ENCODE data around the gene VSNL1. TPM values are rescaled to one million over a fixed set of nuclear protein-coding genes. Genes with fewer than 3 reads are reported as not detected.

The VSNL1 gene
- total and polyA plus RNA-seq, 12 donors: 7.2 to 51.1 (median 21.2) TPM

DNA sequence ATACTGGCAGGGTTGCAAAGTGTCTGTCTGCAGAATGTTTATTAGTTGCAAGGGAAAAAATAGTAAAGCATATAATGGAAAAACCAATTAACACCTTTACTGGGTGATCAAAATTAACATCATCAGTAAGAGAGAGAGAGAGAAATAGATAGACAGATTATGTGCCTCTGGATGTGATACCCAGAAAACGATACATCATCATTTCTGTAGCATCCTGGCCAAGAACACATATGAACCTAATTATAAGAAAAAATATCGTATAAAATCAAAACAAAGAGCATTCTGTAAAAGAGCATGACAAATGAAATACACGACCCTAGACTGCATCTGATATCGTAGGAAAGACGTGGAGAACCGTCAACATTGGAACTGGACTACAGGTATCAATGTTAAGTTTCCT is 148.5 kb downstream of the VSNL1 start:
- intact Hi-C loops (cut with DNase I): no loop called here
- no peaks in the 10 kb centered on the region for H3K27me3 ChIP-seq
- TF ChIP-seq, protein P1, sequence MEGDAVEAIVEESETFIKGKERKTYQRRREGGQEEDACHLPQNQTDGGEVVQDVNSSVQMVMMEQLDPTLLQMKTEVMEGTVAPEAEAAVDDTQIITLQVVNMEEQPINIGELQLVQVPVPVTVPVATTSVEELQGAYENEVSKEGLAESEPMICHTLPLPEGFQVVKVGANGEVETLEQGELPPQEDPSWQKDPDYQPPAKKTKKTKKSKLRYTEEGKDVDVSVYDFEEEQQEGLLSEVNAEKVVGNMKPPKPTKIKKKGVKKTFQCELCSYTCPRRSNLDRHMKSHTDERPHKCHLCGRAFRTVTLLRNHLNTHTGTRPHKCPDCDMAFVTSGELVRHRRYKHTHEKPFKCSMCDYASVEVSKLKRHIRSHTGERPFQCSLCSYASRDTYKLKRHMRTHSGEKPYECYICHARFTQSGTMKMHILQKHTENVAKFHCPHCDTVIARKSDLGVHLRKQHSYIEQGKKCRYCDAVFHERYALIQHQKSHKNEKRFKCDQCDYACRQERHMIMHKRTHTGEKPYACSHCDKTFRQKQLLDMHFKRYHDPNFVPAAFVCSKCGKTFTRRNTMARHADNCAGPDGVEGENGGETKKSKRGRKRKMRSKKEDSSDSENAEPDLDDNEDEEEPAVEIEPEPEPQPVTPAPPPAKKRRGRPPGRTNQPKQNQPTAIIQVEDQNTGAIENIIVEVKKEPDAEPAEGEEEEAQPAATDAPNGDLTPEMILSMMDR (IDR thresholded peaks at IDR 0.05): no peak
- TF ChIP-seq POLR2A (IDR thresholded peaks at IDR 0.05): no peak
- peaks cover 0 to 3% of the 10 kb centered on the region in 2 donors for H3K36me3 ChIP-seq (replicated peaks in 1 of 2)
- H3K27ac ChIP-seq: no peak overlapping the region
- DNase-seq: no peak
- 86 to 91% (median 87%) methylated on average over 6 of the region's 6 CpGs for WGBS, 4 donors
- no peaks in the 10 kb centered on the region for H3K9me3 ChIP-seq (replicated peaks in 1 of 3)
- H3K4me3 ChIP-seq: no peak overlapping the region
- no peaks in the 10 kb centered on the region for H3K4me1 ChIP-seq (replicated peaks in 1 of 2)

DNA sequence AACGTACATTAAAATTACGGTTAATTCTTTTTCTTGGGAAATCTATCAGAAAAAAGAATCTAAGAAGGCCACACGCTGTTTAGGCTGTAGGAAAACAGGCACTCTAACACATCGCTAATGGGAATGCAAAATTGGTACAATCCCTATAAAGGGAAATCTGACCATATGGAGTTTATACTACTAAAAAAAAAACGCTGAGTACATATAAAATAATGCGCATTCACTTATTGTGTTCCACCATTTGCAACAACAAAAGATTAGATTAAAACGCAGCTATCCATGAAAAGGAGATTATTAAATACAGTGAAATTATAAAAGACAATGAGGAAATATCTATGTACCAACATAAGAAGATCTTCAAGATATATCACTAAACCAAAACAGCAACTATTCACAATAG is 150.3 kb downstream of the VSNL1 start:
- WGBS, 4 donors: 95 to 98% (median 98%) methylated on average over 7 of the region's 7 CpGs
- TF ChIP-seq, protein P1 (IDR thresholded peaks at IDR 0.05): no peak
- TF ChIP-seq POLR2A (IDR thresholded peaks at IDR 0.05): no peak
- no peak overlapping the region for H3K4me3 ChIP-seq
- peaks cover 0 to 11% of the 10 kb centered on the region in 2 donors for H3K36me3 ChIP-seq (replicated peaks in 1 of 2)
- no peak for DNase-seq
- H3K9me3 ChIP-seq (replicated peaks in 1 of 3): no peaks in the 10 kb centered on the region
- no peaks in the 10 kb centered on the region for H3K4me1 ChIP-seq (replicated peaks in 1 of 2)
- no peaks in the 10 kb centered on the region for H3K27me3 ChIP-seq
- intact Hi-C loops (cut with DNase I): no loop called here
- no peak overlapping the region for H3K27ac ChIP-seq

Other genes starting within 250 kb of the VSNL1 start
- gene RAD51AP2, start 22.3 kb upstream of the VSNL1 start, total RNA-seq: under 1 TPM in 5 of 9 donors, not detected in 4; 0.10 to 0.11 (median 0.11) TPM
- gene RAD51AP2, start 22.3 kb upstream of the VSNL1 start, polyA plus RNA-seq: under 1 TPM; 0.07 to 0.20 (median 0.16) TPM
- 10 to 100 TPM in 1 of 9 donors, 1 to 10 TPM in 8; 4.2 to 18.6 (median 8.3) TPM for gene SMC6, start 213.1 kb downstream of the VSNL1 start, total RNA-seq
- 1 to 10 TPM; 4.8 to 10.0 (median 6.8) TPM for gene SMC6, start 213.1 kb downstream of the VSNL1 start, polyA plus RNA-seq
- 10 to 100 TPM in 3 of 9 donors, 1 to 10 TPM in 6; 1.5 to 20.4 (median 4.2) TPM for gene GEN1, start 213.4 kb downstream of the VSNL1 start, total RNA-seq
- gene GEN1, start 213.4 kb downstream of the VSNL1 start, polyA plus RNA-seq: 1 to 10 TPM; 2.9 to 5.4 (median 5.3) TPM